DND-41 (cell line): Measurements from ENCODE around the gene MSI2.

Experiments
- ATAC-seq: fragments of 200-7000 bp; cut with Tn5 transposase; 3 replicates; pipeline ENCODE4 v1.9.1; 2021; ENCODE audit warnings: low read depth; ENCODE audit not compliant: insufficient read depth
- DNase-seq: peaks from one replicate; pipeline ENCODE4 v3.0.0-alpha.2; 2020
- H2AFZ ChIP-seq: 2 replicates; pipeline ENCODE4 v1.6.0; 2012; ENCODE audit warnings: low read depth, low read length
- H3K27ac ChIP-seq: 2 replicates; pipeline ENCODE4 v1.5.1; 2012; ENCODE audit warnings: low read length, inconsistent platforms
- H3K27me3 ChIP-seq: fragments of 200-600 bp; sonication (generic); 2 replicates; pipeline ENCODE4 v1.6.0; 2012; ENCODE audit warnings: low read length, mild to moderate bottlenecking, inconsistent platforms; ENCODE audit not compliant: insufficient read depth, poor library complexity
- H3K36me3 ChIP-seq: 2 replicates; pipeline ENCODE4 v1.5.1; 2012; ENCODE audit warnings: low read length, inconsistent platforms; ENCODE audit not compliant: insufficient read depth
- H3K4me1 ChIP-seq: 2 replicates; pipeline ENCODE4 v1.5.1; 2012; ENCODE audit warnings: mild to moderate bottlenecking, low read length; ENCODE audit not compliant: insufficient read depth
- H3K4me2 ChIP-seq: 2 replicates; pipeline ENCODE4 v1.6.0; 2012; ENCODE audit warnings: mild to moderate bottlenecking, moderate library complexity, low read length, inconsistent platforms; ENCODE audit not compliant: insufficient read depth
- H3K4me3 ChIP-seq, 2 experiments: fragments of 200-600 bp in 1 of 2; shearing (Covaris generic) in 1 of 2; 2 replicates each; pipeline ENCODE4 v1.5.1; 2012 to 2016; ENCODE audit warnings: inconsistent platforms in 2 of 2, low read length in 2 of 2, mild to moderate bottlenecking in 2 of 2, low read depth in 1 of 2, moderate library complexity in 1 of 2
- H3K79me2 ChIP-seq: 2 replicates; pipeline ENCODE4 v1.6.0; 2012; ENCODE audit warnings: low read length, inconsistent platforms; ENCODE audit not compliant: insufficient read depth
- H3K9ac ChIP-seq: 2 replicates; pipeline ENCODE4 v1.6.0; 2012; ENCODE audit warnings: low read depth, mild to moderate bottlenecking, inconsistent platforms, low read length, moderate library complexity
- H3K9me3 ChIP-seq: 2 replicates; pipeline ENCODE4 v1.5.1; 2012; ENCODE audit warnings: low read length, moderate library complexity, mild to moderate bottlenecking, inconsistent platforms; ENCODE audit not compliant: insufficient read depth, severe bottlenecking
- H4K20me1 ChIP-seq: 2 replicates; pipeline ENCODE4 v1.6.0; 2012; ENCODE audit warnings: low read length; ENCODE audit not compliant: insufficient read depth
- CTCF ChIP-seq: IDR thresholded peaks from 2 replicates; pipeline ENCODE4 v1.5.1; 2012; ENCODE audit warnings: borderline replicate concordance, low read length, moderate library complexity, mild to moderate bottlenecking; ENCODE audit not compliant: poor library complexity, severe bottlenecking; ENCODE audit errors: extremely low read depth
- EZH2 ChIP-seq: IDR thresholded peaks from 3 replicates; pipeline ENCODE4 v1.6.1; 2012; ENCODE audit warnings: borderline replicate concordance, low read depth, mild to moderate bottlenecking, moderate library complexity, low read length, inconsistent platforms; ENCODE audit not compliant: severe bottlenecking

Gene MSI2

GRCh38 chr17:57261084-57261461 lies 4.8 kb downstream of the MSI2 start:
- Histone ChIP-seq H4K20me1 (peaks cover 73% of the 10 kb centered on the region), H3K4me1 (peaks cover 75% of the 10 kb centered on the region), H2AFZ (no peak overlapping the region), H3K27me3 (no peaks in the 10 kb centered on the region), H3K4me3 (peak overlapping the region; percentile 81 to 91; a peak in 3 of 4 replicates), H3K9ac (peak overlapping the region; percentile 84), H3K27ac (peak overlapping the region; percentile 91), H3K79me2 (peaks cover 93% of the 10 kb centered on the region), H3K9me3 (no peaks in the 10 kb centered on the region), H3K4me2 (peak overlapping the region; percentile 88), H3K36me3 (peaks cover 83% of the 10 kb centered on the region)
- DNase-seq, result no peak
- no peak for ATAC-seq
- TF ChIP-seq EZH2, result no peak
- TF ChIP-seq CTCF, result no peak

- Histone ChIP-seq H4K20me1 (peaks cover 84% of the 10 kb centered on the region), H3K27ac (peak overlapping the region; percentile 91), H3K79me2 (peaks cover 100% of the 10 kb centered on the region), H3K27me3 (no peaks in the 10 kb centered on the region), H2AFZ (no peak overlapping the region), H3K9ac (peak overlapping the region; percentile 84), H3K4me1 (peaks cover 85% of the 10 kb centered on the region), H3K4me3 (peak overlapping the region; percentile 19 to 91; a peak in 3 of 4 replicates), H3K9me3 (no peaks in the 10 kb centered on the region), H3K4me2 (peak overlapping the region; percentile 88), H3K36me3 (peaks cover 95% of the 10 kb centered on the region)
- no peak for DNase-seq
- TF ChIP-seq CTCF (no peak), EZH2 (no peak)
- ATAC-seq, result no peak
These were observed 6.2 kb downstream of the MSI2 start for GRCh38 chr17:57262557-57262956.

- Histone ChIP-seq H3K9me3 (no peaks in the 10 kb centered on the region), H3K27me3 (no peaks in the 10 kb centered on the region), H3K4me1 (peaks cover 94% of the 10 kb centered on the region), H3K27ac (peak overlapping the region; percentile 54), H3K36me3 (peaks cover 93% of the 10 kb centered on the region), H3K79me2 (peaks cover 99% of the 10 kb centered on the region), H4K20me1 (peaks cover 91% of the 10 kb centered on the region), H3K4me2 (peak overlapping the region; percentile 88), H3K9ac (peak overlapping the region; percentile 84), H2AFZ (no peak overlapping the region), H3K4me3 (peak overlapping the region in 1 of 2 experiments; percentile 91; a peak in 2 of 4 replicates)
- DNase-seq, result no peak
- no peak for ATAC-seq
- TF ChIP-seq EZH2 (no peak), CTCF (no peak)
These were observed 7.9 kb downstream of the MSI2 start for GRCh38 chr17:57264250-57264649.
